Endothelial cell (in vitro differentiated cells): ENCODE measurements around the gene STX11. TPM values are rescaled to one million over a fixed set of nuclear protein-coding genes. Genes with fewer than 3 reads are reported as not detected.

Experiments used
- DNase-seq: peaks from one replicate; pipeline ENCODE4 v3.0.0; 2021; ENCODE audit warnings: low spot score
- H3K27ac Mint-ChIP-seq: one replicate; pipeline ENCODE4 v1.8.0; 2021; ENCODE audit warnings: mixed read lengths, inconsistent platforms; ENCODE audit not compliant: unreplicated experiment
- H3K27me3 Mint-ChIP-seq: one replicate; pipeline ENCODE4 v1.8.0; 2021; ENCODE audit warnings: mild to moderate bottlenecking, moderate library complexity, mixed read lengths, inconsistent platforms; ENCODE audit not compliant: unreplicated experiment
- H3K36me3 Mint-ChIP-seq: one replicate; pipeline ENCODE4 v1.8.0; 2021; ENCODE audit warnings: mild to moderate bottlenecking, low read depth, mixed read lengths, inconsistent platforms; ENCODE audit not compliant: unreplicated experiment
- H3K4me1 Mint-ChIP-seq: one replicate; pipeline ENCODE4 v1.8.0; 2021; ENCODE audit warnings: mild to moderate bottlenecking, mixed read lengths, inconsistent platforms; ENCODE audit not compliant: unreplicated experiment
- H3K4me3 Mint-ChIP-seq: one replicate; pipeline ENCODE4 v1.8.0; 2021; ENCODE audit warnings: mild to moderate bottlenecking, mixed read lengths, inconsistent platforms; ENCODE audit not compliant: unreplicated experiment
- H3K9me3 Mint-ChIP-seq: one replicate; pipeline ENCODE4 v1.8.0; 2021; ENCODE audit warnings: mixed read lengths, inconsistent platforms; ENCODE audit not compliant: unreplicated experiment
- total RNA-seq: library from RNA; stranded (reverse); fragmentation: NEBNext Ultra II Directional; extraction: Animal tissue kit (Norgen Biotek cat#: 25700); gene quantifications from one replicate; pipeline ENCODE4 v1.2.1, GENCODE V29; 2021; ENCODE audit not compliant: unreplicated experiment
- TF ChIP-seq, protein P1 (sequence below): fragments of 200-600 bp; sonication (generic); IDR thresholded peaks from one replicate; pipeline ENCODE4 v1.5.0; 2021; ENCODE audit warnings: antibody characterized with exemption; ENCODE audit not compliant: unreplicated experiment

Gene STX11
- total RNA-seq, 1 donor from 2014 or later: not detected

DNA sequence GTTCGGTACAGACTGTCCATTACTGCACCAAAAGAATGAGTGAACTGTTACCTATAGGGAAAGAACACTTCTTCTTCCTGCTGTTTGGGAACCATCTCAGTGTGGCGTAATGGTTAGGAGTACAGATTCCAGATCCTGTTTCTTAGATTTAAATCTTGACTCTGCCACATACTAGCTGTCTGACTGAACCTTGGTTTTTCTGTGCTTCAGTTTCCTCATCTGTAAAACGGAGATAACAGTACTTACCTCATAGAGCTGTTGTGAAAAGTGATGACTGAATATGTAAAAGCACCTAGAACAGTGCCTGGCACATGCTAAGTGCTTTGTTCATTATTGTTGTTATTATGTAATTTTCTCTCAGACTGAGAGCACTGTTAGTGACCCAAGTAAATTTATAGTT is 39.8 kb downstream of the STX11 start:
- Mint-ChIP-seq H3K36me3 (no peaks in the 10 kb centered on the region), H3K4me3 (no peak overlapping the region), H3K27ac (no peak overlapping the region), H3K27me3 (peaks cover 4% of the 10 kb centered on the region), H3K4me1 (no peaks in the 10 kb centered on the region), H3K9me3 (no peaks in the 10 kb centered on the region)
- no peak for DNase-seq
- TF ChIP-seq, protein P1, sequence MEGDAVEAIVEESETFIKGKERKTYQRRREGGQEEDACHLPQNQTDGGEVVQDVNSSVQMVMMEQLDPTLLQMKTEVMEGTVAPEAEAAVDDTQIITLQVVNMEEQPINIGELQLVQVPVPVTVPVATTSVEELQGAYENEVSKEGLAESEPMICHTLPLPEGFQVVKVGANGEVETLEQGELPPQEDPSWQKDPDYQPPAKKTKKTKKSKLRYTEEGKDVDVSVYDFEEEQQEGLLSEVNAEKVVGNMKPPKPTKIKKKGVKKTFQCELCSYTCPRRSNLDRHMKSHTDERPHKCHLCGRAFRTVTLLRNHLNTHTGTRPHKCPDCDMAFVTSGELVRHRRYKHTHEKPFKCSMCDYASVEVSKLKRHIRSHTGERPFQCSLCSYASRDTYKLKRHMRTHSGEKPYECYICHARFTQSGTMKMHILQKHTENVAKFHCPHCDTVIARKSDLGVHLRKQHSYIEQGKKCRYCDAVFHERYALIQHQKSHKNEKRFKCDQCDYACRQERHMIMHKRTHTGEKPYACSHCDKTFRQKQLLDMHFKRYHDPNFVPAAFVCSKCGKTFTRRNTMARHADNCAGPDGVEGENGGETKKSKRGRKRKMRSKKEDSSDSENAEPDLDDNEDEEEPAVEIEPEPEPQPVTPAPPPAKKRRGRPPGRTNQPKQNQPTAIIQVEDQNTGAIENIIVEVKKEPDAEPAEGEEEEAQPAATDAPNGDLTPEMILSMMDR: no peak

DNA sequence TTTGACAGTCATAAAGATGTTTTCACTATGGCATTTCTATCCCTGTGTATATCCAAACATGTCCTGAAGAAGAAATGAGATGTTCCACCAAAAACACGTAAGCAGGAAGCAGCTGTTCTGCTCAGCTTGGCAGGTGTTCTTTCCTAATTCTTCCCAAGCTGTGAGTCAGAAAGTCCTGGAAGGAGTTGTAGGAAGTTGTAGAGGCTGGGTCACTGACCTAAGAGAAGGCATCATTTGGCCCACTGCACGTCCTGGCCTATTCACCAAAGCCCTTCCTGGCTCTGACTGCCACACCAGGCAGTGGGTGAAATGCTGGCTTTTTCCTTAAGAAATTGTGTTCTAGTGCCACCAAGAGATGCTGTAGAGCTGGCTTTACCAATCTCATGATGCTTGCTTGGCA is 40.3 kb downstream of the STX11 start:
- Mint-ChIP-seq H3K9me3 (no peaks in the 10 kb centered on the region), H3K27ac (no peak overlapping the region), H3K36me3 (no peaks in the 10 kb centered on the region), H3K4me1 (no peaks in the 10 kb centered on the region), H3K27me3 (peaks cover 4% of the 10 kb centered on the region), H3K4me3 (no peak overlapping the region)
- TF ChIP-seq, protein P1: no peak
- DNase-seq: no peak

DNA sequence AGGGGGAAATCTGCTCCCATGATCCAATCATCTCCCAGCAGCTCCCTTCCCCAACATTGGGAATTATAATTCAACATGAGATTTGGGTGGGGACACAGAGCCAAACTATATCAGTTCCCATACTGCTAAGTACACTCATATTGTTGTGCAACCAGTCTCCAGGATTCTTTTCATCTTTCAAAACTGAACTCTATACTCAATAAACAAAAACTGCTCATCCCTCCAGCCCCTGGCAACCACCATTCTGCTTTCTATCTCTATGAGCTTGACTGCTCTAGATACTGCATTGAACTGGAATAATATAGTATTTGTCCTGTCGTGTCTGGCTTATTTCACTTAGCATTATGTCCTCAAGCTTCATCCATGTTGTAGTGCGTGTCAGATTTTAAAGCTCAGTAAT is 42.9 kb downstream of the STX11 start:
- Mint-ChIP-seq H3K27me3 (peaks cover 4% of the 10 kb centered on the region), H3K27ac (no peak overlapping the region), H3K4me3 (no peak overlapping the region), H3K36me3 (no peaks in the 10 kb centered on the region), H3K4me1 (no peaks in the 10 kb centered on the region), H3K9me3 (no peaks in the 10 kb centered on the region)
- TF ChIP-seq, protein P1: no peak
- DNase-seq: no peak

DNA sequence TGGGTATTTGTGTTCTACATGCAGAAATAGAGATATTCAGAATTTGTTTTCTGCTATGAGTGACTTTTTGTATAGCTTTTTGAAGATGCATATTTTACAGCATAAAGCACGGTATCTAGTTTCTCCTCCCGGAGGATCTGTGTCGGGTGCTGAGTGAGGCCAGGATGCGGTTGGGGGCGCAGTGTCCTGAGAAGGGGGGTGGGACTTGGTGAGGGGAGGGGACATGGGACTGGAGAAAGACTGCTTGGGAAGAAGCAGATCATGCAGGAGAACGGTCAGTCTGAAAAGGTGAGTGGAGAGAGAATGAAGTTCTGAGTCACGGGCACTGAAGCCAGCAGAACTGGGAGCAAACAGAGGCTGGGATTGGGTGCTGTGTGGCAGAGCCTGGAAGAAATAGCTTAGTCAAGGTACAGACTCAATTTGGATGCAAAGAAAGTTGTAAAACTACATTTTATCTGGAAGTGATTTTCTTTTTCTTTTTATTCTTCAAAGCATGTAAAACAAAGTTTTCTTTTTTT is 44.0 kb downstream of the STX11 start:
- peaks cover 3% of the 10 kb centered on the region for H3K27me3 Mint-ChIP-seq
- H3K4me1 Mint-ChIP-seq: no peaks in the 10 kb centered on the region
- no peak overlapping the region for H3K4me3 Mint-ChIP-seq
- no peak overlapping the region for H3K27ac Mint-ChIP-seq
- TF ChIP-seq, protein P1: no peak
- no peaks in the 10 kb centered on the region for H3K36me3 Mint-ChIP-seq
- H3K9me3 Mint-ChIP-seq: no peaks in the 10 kb centered on the region
- DNase-seq: no peak

DNA sequence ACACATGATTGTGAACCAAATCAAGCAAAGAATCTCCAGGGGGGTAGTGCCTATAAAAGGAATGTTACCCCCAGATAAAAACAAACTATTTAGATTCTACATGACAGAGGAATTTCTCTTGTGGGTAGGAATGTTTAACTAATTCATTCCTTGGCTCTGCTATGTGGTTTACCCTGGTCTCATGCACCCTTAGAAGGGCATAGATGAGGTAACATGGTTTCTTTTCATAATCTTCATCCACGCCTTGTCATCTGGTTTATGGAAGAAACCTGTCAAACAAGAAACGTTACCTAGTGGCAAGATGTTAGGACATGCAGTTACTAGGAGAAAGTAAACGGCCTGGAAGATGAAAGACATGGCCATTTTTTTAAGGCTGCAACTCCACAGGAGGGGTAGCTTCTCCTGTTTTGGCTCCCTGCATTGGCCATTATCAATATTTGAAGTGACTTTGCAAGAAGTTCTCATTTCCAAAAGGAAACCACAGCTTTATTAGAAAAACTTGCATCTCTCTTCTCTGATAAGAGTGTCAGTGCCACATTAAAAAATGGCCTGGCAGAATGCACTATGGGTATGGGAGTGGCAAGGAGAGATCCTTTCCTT is 45.5 kb downstream of the STX11 start:
- Mint-ChIP-seq H3K9me3 (no peaks in the 10 kb centered on the region), H3K4me1 (no peaks in the 10 kb centered on the region), H3K27me3 (peaks cover 3% of the 10 kb centered on the region), H3K36me3 (no peaks in the 10 kb centered on the region), H3K4me3 (no peak overlapping the region), H3K27ac (no peak overlapping the region)
- DNase-seq: no peak
- TF ChIP-seq, protein P1: no peak
